GM21423 (cell line): ENCODE data around the gene CRB3.

Source experiments
- ATAC-seq: cut with Tn5 transposase; IDR thresholded peaks from one replicate; pipeline ENCODE4 v1.9.1; 2021; ENCODE audit warnings: mild to moderate bottlenecking, moderate library complexity; ENCODE audit not compliant: unreplicated experiment

The CRB3 gene

DNA sequence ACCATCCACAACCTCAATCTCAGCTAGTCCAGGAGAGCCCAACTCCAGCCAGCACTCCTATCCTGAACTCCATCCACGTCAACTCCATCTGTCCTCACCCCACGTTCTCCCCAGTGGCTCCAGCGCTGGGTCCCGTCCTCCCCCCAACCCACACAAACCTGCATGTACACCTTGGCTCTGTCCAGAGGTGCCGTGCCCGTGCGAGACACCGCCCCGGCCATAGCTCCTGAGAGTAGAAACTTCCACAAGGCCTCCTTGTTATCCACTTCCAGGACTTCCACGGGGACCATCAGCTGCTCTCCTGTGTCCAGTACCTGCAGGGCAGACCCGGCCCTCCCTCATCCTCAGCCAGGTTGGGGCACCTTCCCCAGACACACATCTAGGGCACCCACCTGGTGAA, 32.2 kb upstream of the CRB3 start:
- no peak for ATAC-seq

DNA sequence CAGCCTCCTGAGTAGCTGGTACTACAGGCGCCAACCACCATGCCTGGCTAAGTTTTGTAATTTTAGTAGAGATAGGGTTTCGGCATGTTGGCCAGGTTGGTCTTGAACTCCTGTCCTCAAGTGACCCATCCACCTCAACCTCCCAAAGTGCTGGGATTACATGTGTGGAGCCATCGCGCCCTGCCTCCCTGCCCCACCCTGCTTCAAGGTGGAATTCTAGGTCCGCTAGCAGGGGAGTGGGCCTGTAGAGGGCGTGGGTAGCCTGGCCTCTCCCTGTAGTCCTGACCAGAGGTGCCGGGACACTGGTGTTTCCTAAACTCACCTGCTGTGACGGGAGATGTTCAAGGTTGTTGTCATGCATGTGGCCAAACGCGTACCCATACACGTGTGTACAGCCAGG, 30.9 kb upstream of the CRB3 start:
- no peak for ATAC-seq

DNA sequence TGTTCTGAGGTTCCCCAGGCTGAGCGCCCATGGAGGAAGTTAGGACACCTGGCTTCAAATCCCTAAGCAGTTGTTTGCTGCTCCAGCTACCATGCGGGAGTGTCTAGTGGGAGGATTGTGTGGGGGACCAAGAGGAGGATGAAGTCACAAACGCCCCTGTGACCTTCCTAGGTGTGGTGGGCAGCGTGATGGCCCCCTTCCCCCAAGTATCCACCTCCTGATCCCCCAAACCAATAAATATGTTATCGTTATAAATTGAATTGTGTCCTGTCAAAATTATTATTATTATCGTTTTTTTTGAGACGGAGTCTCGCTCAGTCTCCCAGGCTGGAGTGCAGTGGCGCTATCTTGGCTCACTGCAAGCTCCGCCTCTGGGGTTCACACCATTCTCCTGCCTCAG, 30.4 kb upstream of the CRB3 start, which contains the start of gene SLC25A41:
Gene SLC25A41 (minus strand): TSS at position 101 of the 400 bp plus-strand sequence. CDS start 70 bp downstream, at position 31.
- ATAC-seq = no peak

DNA sequence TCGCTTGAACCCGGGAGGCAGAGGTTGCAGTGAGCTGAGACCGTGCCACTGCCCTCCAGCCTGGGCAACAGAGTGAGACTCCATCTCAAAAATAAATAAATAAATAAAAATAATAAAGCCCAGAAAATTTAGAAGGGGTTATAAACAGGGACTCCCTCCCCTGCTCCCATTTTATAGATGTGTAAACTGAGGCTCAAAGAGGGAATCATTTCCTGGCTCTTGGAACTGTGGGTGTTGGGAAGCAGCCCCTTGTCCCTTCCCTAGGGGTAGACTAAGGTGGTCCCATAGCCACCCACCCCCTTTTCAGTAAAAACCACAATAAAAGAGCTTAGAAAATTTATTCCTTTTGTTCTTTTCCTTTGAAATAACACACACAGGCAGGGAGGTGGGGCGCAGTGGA, 24.3 kb upstream of the CRB3 start:
- no peak for ATAC-seq

DNA sequence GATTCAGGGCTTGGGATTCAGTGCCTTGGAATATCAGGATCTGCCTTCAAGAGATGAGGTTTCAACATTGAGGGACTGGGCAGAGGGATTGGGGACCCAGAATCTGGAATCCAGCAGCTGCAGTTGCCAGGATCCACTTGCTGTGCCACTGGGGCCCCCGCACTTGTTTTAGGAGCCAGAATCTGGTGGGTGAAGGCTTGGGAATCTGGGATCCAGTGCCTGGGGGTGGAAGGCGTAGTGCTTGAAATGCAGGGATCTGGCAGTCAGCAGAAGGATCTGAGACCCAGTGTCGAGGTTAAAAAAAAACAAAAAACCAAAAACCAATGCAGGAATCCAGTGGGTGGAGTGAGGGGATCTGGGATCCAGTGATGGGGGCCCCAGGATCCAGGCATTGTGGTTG, 23.2 kb upstream of the CRB3 start:
- no peak for ATAC-seq

DNA sequence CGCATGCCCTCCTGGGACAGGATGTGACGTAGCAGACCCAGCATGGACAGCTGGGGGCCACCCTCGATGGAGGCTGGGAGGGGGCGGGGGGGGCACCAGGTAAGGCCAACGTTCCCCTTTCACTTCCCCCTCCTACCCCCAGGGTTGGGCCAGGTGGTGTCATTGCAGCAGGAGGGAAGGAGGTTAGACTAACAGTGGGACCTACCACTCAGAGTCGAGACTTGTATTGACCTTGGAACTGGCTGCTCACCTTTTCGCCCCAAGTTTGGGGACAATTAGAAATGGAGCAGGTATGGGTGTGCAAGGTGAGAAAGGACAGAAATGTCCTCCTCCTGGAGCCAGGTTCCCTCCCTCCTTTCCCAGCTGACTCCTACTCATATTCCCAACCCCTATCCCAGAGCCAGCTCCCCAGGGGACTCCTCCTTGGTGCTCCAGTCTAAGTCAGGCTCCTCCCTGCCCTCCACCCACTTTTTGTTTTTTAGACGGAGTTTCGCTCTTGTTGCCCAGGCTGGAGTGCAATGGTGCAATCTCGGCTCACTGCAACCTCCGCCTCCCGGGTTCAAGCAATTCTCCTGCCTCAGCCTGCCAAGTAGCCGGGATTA, 21.9 kb upstream of the CRB3 start:
- no peak for ATAC-seq

DNA sequence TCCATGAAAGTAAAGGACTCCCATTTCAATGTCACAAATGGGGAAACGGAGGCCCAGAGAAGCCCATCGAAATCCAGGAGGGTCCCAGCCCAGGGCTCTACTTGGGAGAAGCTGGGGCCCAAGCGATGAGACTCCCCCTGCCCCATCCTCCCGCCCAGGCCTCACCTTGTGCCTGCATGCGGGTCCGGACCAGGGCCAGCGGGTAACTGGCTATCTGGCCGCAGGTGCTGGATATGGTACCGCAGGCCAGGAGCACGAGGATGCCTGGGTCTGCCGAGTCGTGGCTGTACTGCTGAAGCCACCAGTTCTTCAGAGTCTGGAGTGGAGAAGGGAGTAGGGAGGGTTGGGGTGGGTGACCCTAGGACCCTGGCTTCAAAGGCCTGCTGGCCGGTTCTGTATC, 20.1 kb upstream of the CRB3 start:
- no peak for ATAC-seq

DNA sequence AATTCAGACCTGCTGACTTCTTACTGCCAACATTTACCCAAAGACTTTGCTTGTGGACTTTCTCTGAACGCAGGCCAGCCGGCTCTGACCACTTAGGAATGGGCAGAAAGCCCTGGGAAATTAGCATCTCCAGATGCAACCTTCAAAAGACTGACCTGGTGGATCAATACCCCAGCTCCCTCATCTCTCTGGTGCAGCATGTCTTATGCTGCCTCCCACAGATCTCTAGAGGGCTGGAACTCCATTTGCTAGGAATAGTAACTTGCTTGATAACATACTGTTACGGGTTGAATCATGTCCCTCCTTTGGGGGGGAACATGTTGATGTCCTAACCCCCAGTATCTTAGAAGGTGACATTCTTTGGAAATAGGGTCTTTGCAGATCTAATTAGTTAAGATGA, 17.6 kb upstream of the CRB3 start:
- no peak for ATAC-seq

DNA sequence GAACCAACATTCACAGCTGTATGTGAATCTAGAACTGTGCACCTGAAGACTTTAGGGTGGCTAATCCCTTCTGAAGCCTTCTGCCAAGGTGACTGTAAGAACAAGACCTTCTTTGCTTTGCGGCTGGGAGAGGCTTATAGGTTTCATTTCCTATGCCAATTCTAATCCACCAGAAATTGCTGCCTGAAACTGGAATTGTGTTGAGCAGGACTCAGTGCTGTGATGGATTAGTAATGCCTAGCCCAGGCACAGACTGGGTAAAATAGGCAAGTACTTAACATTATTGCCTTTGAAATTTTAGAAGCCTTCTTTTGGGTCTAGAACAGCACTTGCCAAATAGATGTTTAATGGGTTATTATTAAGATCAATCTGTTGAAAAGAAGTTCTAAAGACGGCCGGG, 16.0 kb upstream of the CRB3 start:
- ATAC-seq = no peak

DNA sequence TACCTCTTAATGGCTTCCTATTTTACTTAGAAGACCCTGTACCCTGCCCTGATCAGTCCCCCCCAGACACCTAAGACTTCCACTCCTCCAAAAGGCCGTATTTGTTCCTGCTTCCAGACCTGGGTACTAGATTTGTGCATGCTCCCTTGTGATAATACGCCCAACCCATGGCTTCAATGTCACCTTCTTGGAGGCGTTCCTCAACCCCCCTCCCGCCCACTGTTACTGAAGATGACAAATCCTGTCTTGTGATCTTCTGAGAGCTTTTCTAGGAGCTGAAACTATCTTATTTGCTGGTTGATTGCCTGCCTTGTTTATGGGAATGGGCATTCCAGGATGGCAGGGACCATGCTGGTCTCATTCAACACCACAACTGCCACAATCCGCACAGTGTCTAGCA, 13.9 kb upstream of the CRB3 start:
- no peak for ATAC-seq

DNA sequence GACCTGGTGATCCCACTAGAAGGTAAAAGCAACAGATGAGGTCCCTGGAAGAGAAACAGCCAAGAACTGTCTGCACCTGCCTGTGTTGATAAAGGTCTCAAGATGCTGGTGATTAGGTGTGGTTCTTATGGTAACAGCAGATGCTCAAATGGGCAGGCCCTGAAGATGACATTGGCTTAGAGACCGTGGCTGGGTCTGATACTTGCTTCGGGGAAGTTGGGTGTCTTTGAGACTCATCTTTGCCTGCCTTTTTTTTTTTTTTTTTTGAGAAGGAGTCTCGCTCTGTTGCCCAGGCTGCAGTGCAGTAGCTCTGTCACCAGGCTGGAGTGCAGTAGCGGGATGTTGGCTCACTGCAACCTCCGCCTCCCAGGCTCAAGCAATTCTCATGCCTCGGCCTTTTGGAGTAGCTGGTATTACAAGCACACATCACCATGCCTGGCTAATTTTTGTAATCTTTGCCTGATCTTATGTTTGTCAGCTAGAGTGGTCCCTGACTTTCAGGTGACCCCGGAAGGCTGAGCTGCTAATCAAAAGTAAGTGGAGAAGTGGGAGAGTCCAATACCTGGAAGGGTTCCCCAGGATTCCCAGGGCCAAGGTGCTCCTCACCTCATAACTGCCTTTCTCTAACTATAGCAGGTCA, 12.4 kb upstream of the CRB3 start:
- no peak for ATAC-seq

DNA sequence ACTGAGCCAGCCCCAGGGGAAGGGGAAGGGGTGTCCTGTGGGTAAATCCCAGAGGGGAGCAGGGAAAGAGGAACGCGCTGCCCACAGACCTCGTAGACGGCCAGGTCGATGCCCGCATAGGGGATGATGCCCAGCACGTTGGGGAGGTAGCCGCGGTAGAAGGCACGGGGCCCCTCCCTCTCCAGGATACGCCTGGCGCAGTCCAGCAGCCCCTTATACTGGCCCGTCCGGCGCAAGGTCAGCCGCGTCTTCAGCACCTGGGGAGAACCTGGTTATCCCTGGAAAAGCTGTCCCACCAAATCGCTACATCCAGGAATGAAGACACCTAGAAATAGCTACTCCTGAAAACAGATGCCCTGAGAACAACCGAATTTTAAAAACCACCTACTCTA, 11.9 kb upstream of the CRB3 start:
- ATAC-seq = no peak

DNA sequence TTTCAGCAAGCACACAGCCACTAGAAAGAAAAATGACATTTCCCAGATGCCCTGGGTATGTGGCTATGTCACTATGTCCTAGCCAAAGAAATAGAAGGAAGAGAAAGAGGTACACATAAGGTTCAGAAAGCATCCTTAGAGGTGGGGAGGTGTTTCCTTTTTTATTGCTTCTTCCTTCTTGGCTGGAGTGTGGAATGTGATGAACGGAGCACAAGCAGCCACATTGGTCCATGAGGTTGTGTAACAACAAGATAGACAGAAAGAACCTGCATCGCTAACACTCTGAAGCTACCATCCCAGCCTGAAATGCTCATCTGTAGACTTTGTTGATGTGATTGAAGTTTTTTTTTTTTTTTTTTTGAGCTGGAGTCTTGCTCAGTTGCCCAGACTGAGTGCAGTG, 11.2 kb upstream of the CRB3 start:
- ATAC-seq = no peak

DNA sequence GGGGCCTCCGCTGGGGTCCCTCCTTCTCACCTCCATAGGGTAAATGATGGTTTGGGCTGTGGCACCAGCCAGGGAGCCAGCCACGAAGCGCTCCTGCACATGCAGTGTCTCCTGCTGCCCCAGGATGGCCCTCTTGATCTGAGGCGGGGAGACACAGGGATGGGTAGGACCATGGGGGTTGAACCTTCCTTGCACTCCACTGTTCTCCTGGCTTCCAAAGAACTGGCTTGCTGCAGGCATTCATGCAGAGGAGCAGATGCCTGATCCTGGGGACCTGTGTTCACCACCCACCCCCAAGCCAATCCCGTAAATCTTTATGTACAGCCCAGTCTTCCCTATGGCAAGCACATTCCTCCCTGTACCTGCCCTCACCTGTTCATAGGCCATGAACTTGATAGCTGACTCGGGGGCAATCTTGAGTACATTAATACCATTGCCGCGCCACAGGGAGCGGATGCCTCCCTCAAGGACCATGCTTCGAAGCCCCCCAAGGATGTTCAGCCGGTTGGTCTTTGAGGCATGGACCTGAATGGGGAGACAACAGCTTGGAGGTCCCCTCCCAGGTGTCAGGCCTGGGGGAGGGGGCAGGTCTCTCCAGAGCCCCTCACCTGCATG, 10.0 kb upstream of the CRB3 start:
- ATAC-seq = no peak

DNA sequence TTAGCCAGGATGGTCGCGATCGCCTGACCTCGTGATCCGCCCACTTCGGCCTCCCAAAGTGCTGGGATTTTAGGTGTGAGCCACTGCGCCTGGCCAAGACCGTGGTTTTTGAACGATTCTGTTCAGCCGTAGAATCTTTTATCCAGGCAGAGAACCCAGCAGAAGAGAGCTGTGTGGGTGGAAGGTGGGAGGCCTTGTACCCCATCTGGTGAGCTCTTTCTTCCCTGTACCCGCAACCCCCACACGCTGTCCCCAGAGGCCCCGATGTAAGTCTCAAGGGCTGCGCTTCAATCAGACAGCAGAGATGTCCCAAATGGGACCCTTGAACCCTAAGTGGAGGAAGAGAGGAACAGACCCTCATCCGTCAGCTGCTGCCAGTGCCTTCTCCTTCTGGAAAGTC, 8.1 kb upstream of the CRB3 start:
- ATAC-seq = no peak

DNA sequence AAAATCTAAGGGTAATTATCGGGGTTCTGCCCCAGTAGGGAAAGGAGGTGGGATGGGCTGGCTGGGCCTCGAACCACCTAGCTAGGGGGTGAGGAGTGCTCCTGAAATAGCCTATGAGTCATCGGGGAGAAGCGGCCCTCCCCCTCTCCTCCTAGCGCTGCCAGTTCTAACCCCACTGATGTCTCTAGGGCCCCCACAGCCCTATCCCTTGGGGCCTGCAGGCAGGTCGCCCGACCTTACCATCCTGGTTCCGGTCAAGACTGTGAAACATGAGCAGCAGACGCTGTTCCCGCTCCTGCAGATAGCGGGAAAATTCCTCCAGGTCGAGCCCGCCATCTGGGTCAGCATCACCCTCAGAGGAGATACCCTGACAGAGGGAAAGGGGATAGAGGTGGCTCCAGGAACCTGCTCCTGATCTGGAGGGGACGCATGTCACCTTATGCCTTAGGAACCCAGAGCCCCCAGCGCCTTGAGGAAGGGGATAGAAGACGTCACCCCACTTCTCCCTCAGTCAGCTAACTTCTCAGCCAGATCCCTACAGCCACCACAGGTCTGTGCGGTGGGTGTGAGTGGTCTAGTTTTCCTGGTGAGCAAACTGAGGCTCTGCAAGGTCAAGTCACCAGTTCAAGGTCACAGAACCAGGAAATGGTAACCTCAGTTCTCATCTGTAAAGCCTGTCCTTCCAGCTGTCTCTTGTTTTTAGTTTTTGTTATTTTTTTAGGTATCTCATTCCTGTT, 5.9 kb upstream of the CRB3 start:
- no peak for ATAC-seq

DNA sequence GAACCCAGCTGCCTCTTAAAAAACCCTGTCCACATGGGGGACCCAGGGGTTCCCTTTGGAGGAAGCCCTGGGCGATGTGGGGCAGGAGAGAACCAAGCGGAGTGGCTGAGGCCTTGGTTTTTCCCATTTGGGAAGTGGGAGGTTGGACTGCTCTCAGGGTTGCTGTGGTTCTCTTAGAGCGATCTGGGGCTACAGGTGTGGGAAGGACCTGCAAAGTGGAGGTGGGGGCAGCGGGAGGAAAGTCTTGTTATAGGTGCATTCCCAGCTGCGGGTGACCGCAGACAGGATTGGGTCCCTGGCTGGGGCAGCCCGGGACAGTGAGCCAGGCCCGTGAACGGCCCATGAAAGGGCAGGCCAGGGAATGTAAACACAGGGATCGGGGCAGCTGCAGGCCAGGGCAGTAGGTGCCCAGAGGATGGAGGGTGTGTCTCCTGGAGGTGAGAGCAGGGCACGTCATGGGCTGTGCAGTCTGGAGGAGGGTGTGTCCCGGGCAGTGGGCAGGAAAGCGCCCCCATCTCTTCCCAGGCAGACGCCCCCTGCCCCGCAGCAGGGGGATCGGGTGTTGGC, 5.3 kb upstream of the CRB3 start:
- ATAC-seq = no peak

DNA sequence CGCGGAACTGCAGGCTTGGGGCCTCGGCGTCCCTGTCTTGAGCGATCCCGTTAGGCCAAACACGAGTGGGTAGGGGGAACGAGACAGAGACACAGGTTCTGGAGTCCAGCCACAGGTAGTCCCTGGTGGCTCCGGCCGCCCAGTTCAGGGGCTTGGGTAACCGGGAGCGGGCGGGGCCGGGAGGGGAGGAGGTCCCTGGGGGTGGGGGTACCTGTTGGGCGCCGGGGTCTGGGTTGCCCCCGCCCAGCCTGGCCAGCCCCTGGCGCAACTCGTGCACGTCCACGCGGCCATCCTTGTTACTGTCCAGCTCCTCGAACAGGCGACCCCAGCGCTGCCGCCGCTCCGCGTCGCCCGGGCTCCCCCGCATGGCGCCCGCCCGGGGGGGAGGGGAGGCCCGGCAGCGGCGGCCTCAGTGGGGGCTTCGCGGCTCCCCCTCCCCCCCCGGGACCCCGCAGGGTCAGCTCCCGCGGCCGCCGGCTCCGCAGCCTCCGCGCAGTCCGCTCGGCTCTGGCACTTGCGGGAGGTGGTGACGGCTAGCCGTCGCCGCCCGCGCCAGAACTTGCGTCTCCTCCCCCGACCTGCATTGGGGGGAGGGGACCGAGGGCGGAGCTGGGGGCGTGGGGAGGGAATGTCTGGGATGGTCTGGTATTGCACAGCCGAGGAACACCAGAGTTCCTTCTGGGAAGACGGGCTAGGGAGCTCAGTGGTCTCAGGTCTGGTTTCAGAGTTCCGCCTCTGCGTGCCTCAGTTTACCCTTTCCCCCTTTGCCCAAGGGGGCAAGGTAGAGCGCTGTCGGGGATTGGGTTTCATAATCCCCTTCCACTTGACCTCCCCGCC, 4.6 kb upstream of the CRB3 start, which contains the start of gene SLC25A23:
Gene SLC25A23 (minus strand): TSS at position 531 of the 837 bp plus-strand sequence. CDS start 164 bp downstream, at position 367.
- ATAC-seq = peak; percentile 28

DNA sequence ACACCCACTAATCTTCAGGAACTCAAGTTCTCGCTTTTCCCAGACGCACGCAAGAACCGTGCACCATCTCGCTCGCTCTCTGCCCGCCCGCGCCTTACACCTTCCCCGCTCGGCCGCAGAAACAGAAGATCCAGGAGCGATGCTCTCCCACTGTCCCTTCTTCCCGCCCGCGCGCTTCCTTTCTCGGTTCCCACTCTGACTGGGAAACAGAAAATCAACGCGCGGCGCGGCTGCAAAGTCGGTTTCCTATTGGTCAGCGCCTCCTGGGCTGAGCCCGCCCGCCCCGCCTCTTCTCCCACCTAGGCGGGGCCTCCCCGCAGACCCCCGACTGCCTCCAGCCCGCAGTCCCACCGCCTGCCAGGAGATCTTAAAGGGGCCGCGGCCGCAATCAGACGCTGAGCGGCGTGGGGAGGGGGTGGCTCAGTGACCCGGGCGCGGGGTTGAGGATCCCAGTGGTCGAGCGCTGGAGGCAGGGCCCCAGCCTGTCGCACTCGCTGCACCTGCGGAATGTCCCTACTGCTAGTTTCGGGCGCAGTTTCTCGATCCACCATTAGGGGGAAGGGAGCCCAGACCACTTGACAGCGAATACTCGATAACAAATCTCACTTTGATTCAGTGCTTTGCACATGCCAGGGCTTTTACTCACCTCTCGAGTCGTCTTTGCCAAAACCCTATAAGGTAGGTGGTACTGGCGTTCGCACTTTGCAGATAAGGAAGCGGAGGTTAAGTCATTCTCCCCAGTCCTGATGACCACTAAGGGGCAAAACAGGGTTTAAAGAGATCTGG, 3.8 kb upstream of the CRB3 start:
- ATAC-seq = peak; percentile 69

DNA sequence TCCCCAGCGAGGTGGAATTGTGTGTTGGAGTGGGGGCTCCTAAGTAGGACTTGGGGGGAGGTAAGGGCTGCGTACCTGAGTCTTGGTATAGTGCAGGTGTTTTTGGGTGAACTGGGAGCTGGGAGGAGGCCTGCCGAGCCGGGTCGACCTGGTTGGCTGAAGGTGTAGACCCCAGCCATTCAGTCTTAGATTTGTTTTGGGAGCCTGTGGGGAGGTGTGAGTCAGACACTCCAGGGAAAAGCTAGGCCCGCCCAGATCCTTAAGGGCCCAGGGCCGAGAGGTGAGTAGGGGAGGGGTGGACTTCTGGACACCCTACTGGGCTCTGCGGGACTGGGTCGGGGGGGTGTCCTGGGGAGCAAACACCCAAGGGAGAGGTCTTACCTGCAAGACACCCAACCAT, 935 bp downstream of the CRB3 start:
- ATAC-seq = no peak
